OCI-LY7 (cell line): ENCODE results near the gene HOTAIR.

Experiments
- EZH2phosphoT487 ChIP-seq: fragments of 200-600 bp; sonication (generic); IDR thresholded peaks from 2 replicates; pipeline ENCODE4 v1.6.1; 2018; ENCODE audit warnings: low read depth, borderline replicate concordance, mild to moderate bottlenecking, mixed run types, antibody characterized with exemption, low read length, moderate library complexity, mixed read lengths
- TF ChIP-seq, protein P1 (sequence below): fragments of 200-600 bp; sonication (generic); conservative IDR thresholded peaks from 2 replicates; pipeline ENCODE4 v1.5.1; 2014; ENCODE audit warnings: mild to moderate bottlenecking, antibody characterized with exemption, low read length, moderate library complexity, mixed read lengths

GRCh38 chr12:53994009-53994263 lies 19.2 kb upstream of the HOTAIR start:
- TF ChIP-seq, protein P1, sequence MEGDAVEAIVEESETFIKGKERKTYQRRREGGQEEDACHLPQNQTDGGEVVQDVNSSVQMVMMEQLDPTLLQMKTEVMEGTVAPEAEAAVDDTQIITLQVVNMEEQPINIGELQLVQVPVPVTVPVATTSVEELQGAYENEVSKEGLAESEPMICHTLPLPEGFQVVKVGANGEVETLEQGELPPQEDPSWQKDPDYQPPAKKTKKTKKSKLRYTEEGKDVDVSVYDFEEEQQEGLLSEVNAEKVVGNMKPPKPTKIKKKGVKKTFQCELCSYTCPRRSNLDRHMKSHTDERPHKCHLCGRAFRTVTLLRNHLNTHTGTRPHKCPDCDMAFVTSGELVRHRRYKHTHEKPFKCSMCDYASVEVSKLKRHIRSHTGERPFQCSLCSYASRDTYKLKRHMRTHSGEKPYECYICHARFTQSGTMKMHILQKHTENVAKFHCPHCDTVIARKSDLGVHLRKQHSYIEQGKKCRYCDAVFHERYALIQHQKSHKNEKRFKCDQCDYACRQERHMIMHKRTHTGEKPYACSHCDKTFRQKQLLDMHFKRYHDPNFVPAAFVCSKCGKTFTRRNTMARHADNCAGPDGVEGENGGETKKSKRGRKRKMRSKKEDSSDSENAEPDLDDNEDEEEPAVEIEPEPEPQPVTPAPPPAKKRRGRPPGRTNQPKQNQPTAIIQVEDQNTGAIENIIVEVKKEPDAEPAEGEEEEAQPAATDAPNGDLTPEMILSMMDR = no peak
- no peak for TF ChIP-seq EZH2phosphoT487
